ENCODE data around the gene LRRC3C.

DNA sequence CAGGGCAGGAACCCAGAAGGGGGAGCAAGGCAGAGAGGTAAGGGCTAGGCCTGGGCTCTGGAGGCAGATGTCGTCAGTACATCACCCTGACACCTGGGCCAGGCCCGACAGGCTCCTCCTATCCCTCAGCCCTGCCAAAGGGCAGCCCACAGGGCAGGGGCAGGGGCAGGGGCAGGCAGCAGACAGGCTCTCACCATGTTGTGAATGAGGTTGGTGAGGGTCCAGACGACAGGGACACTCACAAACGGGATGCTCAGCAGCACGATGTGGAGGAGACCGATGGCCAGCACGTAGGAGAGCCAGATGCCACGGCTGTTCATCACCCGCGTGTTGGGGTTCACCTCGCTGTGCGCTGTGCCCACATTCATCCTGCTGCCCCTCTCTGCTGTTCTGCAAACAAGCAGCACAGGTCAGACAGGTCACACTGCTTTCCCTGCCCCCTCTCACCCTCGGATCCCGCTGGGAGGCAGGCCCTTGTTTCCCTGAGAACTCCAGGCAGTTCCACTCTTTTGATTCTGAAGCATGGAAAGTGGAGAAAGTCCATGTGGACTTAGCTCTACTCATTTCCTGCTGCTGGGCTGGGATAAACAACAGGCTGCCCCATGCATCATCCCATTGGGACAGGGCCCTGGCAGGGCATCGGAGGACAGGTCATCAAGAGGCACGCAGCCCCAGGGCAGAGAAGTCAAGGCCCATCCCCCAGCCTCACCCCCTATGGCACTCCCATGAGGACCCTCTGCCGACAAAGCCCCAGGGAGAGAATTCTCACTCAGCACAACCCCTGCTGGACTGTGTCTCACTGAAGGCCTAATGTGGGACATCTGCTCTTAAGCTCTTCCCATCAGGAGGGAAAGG is 3.5 kb upstream of the LRRC3C start:
- no peak for TF ChIP-seq POLR2A (IDR thresholded peaks at IDR 0.05; ENCODE audit: low read length)
- no peak for TF ChIP-seq GATA1 (IDR thresholded peaks at IDR 0.05; ENCODE audit: low read depth, low read length)

Data from erythroblast (primary cell).